Activated CD4-positive, alpha-beta T cell treated with anti-CD3 and anti-CD28 coated beads, Interleukin-2, Interleukin-4, amounts not matched to agents 100 ng/mL and 50 ng/mL, durations not matched to agents 16 hours and 8 hours (primary cell): Measurements from ENCODE around the gene TUBB8B.
A peak's percentile ranks its signal among the peaks of the same experiment; 100 is the strongest.
"Not testable (repeated sequence)": the region's sequence is repeated elsewhere in the genome, so short reads cannot be mapped to it uniquely, and the experiment has no call there.

Experiments
- DNase-seq: peaks from one replicate; pipeline ENCODE4 v3.0.0-alpha.2; 2020; ENCODE audit warnings: low spot score

Gene TUBB8B

GRCh38 chr18:49176-49665 lies at the start of gene TUBB8B:
TUBB8B (minus strand) TSS chr18:49615; CDS start chr18:49557, 58 bp downstream.
- not testable (repeated sequence) for DNase-seq

DNA sequence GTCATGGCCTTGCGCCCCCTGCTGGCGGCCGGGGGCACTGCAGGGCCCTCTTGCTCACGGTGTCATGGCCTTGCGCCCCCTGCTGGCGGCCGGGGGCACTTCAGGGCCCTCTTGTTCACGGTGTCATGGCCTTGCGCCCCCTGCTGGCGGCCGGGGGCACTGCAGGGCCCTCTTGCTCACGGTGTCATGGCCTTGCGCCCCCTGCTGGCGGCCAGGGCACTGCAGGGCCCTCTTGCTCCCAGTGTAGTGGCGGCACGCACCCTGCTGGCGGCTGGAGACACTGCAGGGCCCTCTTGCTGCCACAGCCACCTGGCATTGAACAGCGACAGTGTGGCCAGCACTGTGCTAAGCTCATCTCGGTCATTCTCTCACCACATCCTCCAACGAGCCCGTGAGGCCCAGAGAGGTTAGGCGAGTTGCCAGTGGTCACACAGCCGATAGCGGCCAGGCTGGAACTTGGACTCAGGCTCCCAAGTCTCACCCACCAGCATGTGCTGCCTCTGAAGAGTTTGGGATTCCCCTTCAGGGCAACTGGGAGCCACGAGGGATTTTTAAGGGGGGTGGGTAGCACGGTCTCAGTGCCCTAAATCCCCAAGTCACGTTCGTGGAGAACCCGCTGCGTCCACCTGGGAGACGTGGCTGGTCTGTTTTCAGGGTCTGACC lies 48.0 kb upstream of the TUBB8B start:
- DNase-seq = peak; percentile 60

DNA sequence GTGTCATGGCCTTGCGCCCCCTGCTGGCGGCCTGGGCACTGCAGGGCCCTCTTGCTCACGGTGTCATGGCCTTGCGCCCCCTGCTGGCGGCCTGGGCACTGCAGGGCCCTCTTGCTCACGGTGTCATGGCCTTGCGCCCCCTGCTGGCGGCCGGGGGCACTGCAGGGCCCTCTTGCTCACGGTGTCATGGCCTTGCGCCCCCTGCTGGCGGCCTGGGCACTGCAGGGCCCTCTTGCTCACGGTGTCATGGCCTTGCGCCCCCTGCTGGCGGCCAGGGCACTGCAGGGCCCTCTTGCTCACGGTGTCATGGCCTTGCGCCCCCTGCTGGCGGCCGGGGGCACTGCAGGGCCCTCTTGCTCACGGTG lies 47.3 kb upstream of the TUBB8B start:
- DNase-seq = not testable (repeated sequence)

DNA sequence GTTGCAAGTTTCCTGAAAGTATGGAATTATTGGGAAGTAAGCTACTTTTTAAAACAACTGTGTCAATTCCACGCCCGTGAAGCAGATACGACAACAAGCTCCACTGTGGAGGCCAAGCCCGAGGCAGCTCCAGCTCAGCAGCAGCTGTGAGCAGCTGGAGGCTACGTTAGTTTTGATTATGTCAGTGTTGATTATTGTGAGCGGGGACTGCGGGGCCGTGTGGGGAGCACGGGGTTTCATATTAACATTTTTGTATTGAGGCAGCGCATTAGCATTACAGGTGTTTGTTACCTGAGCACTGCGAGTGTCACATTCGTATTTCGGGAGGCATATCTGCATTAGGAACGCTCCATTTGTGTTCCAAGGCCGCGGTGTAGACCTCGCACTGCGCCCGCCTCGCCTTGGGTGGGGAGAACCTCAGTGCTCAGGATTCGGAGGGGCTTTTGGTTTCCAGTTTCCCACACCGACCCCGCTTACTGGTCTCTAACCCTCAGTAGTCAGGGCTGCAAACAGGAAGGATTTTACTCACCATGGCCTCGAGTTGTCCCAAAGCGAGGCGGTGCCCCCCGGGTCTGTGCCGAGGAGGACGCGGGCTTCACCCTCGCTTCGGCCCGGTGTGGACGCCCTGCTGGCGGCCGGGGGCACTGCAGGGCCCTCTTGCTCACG lies 46.8 kb upstream of the TUBB8B start:
- DNase-seq = not testable (repeated sequence)

DNA sequence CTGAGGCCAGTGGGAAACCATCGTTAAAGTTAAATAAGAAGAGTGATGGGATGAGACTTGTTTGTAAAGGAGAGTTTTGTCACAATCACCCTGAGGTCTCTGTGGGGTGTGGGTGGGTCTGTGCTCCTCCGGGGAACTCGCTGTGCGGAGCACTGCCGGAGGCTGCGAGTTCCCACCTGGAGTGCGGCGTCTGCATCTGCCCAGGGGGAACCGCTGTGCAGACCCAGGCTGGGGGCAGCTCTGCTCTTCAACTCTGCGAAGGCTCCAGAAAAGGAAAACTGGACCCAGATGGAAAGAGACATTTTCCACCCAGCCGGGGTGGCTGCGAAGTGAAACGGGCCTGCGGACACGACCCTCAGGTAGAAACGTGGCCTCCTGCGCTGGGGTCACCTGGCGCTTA lies 46.2 kb upstream of the TUBB8B start:
- DNase-seq = not testable (repeated sequence)

- not testable (repeated sequence) for DNase-seq
Measured at GRCh38 chr18:93897-94408, 44.5 kb upstream of the TUBB8B start.

DNA sequence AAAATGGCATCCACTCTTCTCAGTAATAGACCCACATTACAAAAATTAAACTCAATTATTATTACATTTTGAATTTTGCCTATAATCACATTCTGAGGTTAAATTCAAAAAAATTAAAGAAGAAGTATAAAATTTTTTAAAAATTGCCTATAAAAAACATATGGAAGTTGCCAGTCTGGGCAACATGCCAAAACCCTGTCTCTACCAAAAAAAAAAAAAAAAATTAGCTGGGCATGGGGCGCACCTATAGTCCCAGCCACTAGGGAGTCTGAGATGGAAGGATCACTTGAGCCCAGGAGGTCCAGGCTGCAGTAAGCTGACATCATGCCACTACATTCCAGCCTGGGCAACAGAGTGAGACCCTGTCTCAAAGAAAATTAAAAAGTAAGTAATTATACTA lies 42.1 kb upstream of the TUBB8B start:
- DNase-seq = not testable (repeated sequence)

- not testable (repeated sequence) for DNase-seq
Measured at GRCh38 chr18:90396-91193, 41.2 kb upstream of the TUBB8B start.

DNA sequence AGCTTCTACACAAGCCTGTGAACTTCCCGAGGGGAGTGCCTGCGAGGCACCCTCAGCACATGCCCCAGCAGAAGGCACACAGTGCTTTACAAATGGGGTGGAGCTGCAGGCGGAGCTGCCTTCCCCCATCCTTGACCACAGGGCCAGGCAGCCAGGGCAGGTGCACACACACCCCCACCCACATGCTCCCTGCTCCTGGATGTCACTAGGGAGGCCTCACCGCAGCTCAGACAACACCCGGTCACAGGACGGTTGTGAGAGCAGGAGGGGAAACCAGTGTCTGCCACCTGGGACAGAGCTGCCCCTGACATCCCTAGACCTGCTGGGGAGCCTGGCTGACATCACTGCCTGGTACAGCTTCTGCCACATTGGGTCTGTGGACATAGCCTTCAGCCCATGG lies 39.7 kb upstream of the TUBB8B start:
- not testable (repeated sequence) for DNase-seq

DNA sequence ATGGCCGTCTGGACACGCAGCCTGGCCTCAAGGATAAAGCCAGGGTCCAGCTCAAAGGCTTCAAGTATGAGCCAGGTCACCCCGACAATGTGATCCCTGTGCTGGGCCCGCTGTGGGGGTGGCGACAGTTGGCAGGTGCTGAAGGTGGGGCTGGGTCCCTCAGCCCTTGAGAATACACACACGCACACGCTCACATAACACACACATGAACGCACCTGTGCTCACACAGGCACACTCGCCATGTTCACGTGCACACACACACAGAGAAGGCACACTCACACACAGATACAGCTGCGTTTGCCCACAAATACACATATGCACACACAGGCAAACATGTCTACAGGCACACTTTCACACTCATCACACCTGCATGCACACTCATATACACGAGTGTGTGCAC lies 35.4 kb upstream of the TUBB8B start:
- not testable (repeated sequence) for DNase-seq

DNA sequence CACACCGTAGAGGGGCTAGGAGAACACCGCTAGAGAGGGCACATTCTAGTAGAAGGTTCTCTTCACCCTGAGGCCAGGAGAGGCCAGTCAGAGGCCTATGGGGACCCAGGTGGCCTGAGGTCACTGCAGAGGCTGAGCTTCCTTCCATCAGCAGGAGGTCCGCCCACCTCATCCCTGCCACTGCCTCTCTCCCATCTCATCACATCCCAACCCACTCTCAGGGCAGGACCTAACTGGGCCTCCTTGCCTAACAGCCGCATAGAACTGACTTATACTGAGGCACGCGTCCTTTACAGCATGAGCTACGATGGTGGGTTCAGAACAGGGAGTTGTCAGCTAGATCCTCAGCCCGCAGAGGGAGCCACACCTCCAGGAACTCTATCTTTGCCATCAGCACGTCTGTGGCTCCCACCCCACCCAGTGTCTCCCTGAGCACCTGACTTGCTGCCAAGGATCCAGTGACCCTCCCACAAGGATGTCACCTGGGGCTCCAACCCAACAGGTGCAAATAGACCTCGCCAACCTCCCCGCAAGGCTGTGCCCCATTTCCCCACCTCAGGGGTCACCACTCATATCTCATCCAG lies 33.3 kb upstream of the TUBB8B start:
- DNase-seq = not testable (repeated sequence)

- not testable (repeated sequence) for DNase-seq
Measured at GRCh38 chr18:80881-81280, 31.5 kb upstream of the TUBB8B start.

GRCh38 chr18:80202-80601 lies 30.8 kb upstream of the TUBB8B start:
- DNase-seq = not testable (repeated sequence)

DNA sequence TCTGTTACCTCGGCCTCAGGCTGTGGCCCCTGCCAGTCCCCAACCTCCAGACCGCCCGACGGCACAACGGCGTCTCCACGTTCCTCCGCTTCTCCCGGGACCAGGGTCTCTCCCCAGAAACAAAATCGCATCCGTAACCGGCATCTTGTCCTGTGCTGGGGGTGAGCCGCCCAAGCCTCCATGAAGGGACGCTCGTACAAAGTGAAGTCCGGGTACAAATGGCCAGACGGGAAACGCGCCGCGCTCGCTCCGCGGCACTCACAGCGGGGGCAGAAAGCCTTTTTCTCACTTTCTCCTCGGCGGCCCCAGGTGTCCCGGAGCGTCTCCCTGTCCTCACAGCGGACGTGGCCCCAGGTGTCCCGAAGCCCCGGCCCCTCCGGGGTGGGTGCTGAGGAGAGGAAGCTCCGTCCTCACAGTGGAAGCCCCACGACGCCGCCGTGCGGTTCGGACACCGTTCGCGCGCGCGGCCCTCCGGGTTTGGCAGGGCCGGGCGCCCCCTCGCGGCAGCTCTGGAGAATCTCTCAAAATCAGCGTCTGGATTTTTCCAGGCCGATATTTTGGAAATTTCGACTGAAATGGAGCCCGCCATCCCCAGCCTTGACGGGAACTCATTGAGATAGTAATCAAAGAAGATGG lies 26.2 kb upstream of the TUBB8B start:
- DNase-seq = not testable (repeated sequence)

DNA sequence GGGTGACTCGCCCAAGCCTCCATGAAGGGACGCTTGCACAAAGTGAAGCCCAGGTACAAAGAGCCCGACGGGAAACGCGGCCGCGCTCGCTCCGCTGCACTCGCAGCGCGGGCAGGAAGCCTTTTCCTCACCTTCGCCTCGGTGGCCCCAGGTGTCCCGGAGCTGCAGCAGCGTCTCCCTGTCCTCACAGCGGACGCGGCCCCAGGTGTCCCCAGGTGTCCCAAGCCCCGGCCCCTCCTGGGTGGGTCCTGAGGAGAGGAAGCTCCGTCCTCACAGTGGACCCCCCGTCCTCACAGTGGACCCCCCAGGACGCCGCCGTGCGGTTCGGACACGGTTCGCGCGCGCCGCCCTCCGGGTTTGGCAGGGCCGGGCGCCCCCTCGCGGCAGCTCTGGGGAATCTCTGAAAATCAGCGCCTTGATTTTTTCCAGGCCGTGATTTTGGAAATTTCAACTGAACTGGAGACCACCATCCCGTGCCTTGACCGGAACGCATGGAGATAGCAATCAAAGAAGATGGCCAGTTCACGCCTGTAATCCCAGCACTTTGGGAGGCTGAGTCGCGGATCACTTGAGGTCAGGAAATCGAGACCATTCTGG lies 23.9 kb upstream of the TUBB8B start:
- not testable (repeated sequence) for DNase-seq

DNA sequence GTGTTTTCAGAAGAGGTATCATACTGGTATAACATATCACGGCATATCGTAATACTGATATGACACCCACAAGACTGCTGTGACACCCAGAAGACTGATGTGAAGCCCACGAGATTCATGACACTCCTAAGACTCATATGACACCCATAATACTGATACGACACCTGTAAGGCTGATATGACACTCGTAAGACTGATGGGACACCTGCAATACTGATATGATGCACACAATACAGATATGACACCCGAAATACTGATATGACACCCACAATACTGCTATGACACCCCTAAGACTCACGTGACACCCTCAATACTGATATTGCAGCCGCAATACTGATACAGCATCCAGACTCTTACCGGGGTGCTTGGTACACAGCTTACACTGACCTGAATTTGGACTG lies 18.3 kb upstream of the TUBB8B start:
- peak; percentile 49 for DNase-seq

GRCh38 chr18:64279-64678 lies 14.9 kb upstream of the TUBB8B start:
- DNase-seq = not testable (repeated sequence)

DNA sequence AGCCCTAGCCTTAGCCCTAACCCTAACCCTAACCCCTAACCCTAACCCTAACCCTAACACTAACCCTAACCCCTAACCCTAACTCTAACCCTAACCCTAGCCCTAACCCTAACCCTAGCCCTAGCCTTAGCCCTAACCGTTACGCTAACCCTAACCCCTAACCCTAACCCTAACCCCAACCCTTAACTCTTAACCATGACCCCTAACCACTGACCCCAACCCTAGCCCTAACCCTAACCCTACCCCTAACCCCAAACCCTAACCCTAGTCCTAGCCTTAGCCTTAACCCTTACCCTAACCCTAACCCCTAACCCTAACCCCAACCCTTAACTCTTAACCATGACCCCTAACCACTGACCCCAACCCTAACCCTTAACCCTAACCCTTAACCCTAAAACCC lies 14.2 kb upstream of the TUBB8B start:
- DNase-seq = not testable (repeated sequence)

GRCh38 chr18:54388-54787 lies 5.0 kb upstream of the TUBB8B start:
- not testable (repeated sequence) for DNase-seq

DNA sequence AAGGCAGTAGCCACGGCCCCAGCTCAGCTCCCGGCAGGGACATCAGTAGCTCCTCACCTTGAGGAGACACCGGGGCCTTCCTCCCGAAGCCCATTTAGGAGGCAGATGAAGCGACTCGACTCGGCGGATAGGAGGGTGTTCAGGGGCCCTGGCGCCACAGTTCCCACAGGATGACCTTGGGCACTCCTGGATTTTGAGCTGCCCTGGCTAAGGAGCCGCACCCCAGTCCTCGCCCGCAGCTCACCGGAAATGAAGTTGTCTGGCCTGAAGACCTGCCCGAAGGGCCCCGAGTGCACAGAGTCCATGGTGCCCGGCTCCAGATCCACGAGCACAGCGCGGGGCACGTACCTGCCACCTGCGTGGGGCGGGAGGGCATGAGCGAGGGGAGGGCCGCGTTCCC lies 719 bp downstream of the TUBB8B start:
- DNase-seq = not testable (repeated sequence)

DNA sequence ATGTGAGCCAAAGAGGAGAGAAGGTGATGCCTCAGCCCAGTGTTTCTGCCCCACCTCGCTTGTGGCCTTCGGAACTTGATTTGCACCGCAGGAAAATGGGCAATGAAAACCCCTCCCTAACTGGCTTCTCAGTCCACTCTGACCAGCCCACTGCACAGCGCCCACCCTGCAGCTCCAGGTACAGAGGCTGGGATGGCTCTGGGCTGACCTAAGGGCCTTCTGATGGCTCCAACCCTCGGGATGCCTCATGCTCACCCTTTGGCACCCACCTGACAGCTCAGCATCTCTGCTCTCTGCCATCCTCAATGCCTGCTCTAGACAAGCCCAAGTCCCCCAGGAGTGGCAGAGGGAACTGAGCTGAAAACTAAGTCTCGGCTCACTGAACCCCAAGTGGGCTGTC lies 36.2 kb downstream of the TUBB8B start:
- not testable (repeated sequence) for DNase-seq
